Adrenal gland (tissue), 12 donors: ENCODE measurements around the gene STPG1. TPM values are rescaled to one million over a fixed set of nuclear protein-coding genes. Genes with fewer than 3 reads are reported as not detected.

Source experiments
- DNase-seq, 7 donors: peaks; one replicate each; pipeline ENCODE4 v3.0.0-alpha.2; 2019 to 2020
- H3K27ac ChIP-seq, 5 donors: fragments of 200-600 bp; sonication (generic) in 4 of 5; 1 replicate in 3 of 5; 2 replicates in 2 of 5; pipeline versions ENCODE4 v1.5.1 to v1.8.0; 2016 to 2020; ENCODE audit warnings: mild to moderate bottlenecking in 1 of 5
- H3K27me3 ChIP-seq: fragments of 200-600 bp; 2 replicates; pipeline ENCODE4 v1.8.0; 2021
- H3K36me3 ChIP-seq, 2 donors: fragments of 200-600 bp; replicated peaks in 1 of 2; 1 replicate in 1 of 2; 2 replicates in 1 of 2; pipeline versions ENCODE4 v1.5.1 to v1.8.0; 2018 to 2022
- H3K4me1 ChIP-seq, 2 donors: fragments of 200-600 bp; replicated peaks in 1 of 2; 1 replicate in 1 of 2; 2 replicates in 1 of 2; pipeline versions ENCODE4 v1.5.1 to v1.8.0; 2018 to 2021
- H3K4me3 ChIP-seq, 4 donors: fragments of 200-600 bp; sonication (generic) in 3 of 4; one replicate each; pipeline ENCODE4 v1.5.1; 2016 to 2018
- H3K9me3 ChIP-seq, 3 donors: fragments of 200-600 bp; sonication (generic) in 1 of 3; replicated peaks in 1 of 3; 1 replicate in 2 of 3; 2 replicates in 1 of 3; pipeline versions ENCODE4 v1.5.1 to v1.8.0; 2016 to 2021
- CTCF ChIP-seq, 6 experiments: fragments of 450-650 bp in 4 of 6; fragments of 200-600 bp in 2 of 6; sonication (generic) in 1 of 6; IDR thresholded peaks; 1 replicate in 5 of 6; 2 replicates in 1 of 6; pipeline versions ENCODE4 v1.5.1 to v1.8.0; 2016 to 2021; ENCODE audit warnings: antibody characterized with exemption in 6 of 6, mild to moderate bottlenecking in 2 of 6, moderate library complexity in 1 of 6
- POLR2A ChIP-seq, 2 donors: fragments of 450-650 bp; IDR thresholded peaks; one replicate each; pipeline ENCODE4 v1.6.1; 2017; ENCODE audit warnings: antibody characterized with exemption in 2 of 2, mild to moderate bottlenecking in 2 of 2, moderate library complexity in 1 of 2
- WGBS, 4 donors: extraction: QIAGEN DNeasy Blood & Tissue Kit in 2 of 4; methylation state at CpG; one replicate each; pipeline versions ENCODE4 v1.1.5 to v1.1.7; 2013 to 2017; 5-methylcytosine and 5-hydroxymethylcytosine counted together
- intact Hi-C, 2 donors: fragments of 100-400 bp; cut with DNase I; formaldehyde crosslinking; loops; one replicate each; pipeline versions ENCODE4 v1.14.1 to v1.15.0; 2022 to 2023
- polyA plus RNA-seq, 3 donors: library from polyadenylated mRNA; stranded (reverse); fragments of 200-250 nt in 2 of 3; fragments of 350-450 nt in 1 of 3; fragmentation: Illumina TruSeq in 1 of 3; extraction: RNeasy Lipid Tissue Mini Kit (QIAGEN cat#74804) in 1 of 3; gene quantifications; one replicate each; pipeline ENCODE4 v1.2.3, GENCODE V29; 2013 to 2014
- total RNA-seq, 9 donors: library from RNA; depleted of rRNA in 4 of 9; stranded (reverse); fragments of >200 nt in 4 of 9; fragments of 120-200 nt in 1 of 9; fragmentation: NEBNext Ultra II Directional in 1 of 9; extraction: Animal tissue kit (Norgen Biotek cat#: 25700) in 1 of 9; gene quantifications; one replicate each; pipeline versions ENCODE4 v1.1.0 to v1.2.4, GENCODE V29; 2013 to 2023
- donor health status: healthy with polysubstance abuse.
- donor health status: Bipolar disorder and iron deficiency.
- donor health status: DM: yes; HTN: yes; CAD: no.
- donor health status: DM: no; HTN: no; CAD: no.
- donor health status: DM: no; HTN: no; CAD: no.
- donor health status: DM: yes; HTN: yes; CAD: no.

Gene STPG1
- total and polyA plus RNA-seq, 12 donors: 2.1 to 8.9 (median 5.7) TPM

- H3K4me1 ChIP-seq: no peaks in the 10 kb centered on the region
- no peaks in the 10 kb centered on the region for H3K9me3 ChIP-seq
- WGBS, 4 donors: 81 to 91% (median 87%) methylated on average over 7 of the region's 7 CpGs
- H3K4me3 ChIP-seq: no peak overlapping the region
- intact Hi-C loops: no loop called here
- H3K27me3 ChIP-seq: no peaks in the 10 kb centered on the region
- TF ChIP-seq CTCF (IDR thresholded peaks at IDR 0.05): no peak
- TF ChIP-seq POLR2A (IDR thresholded peaks at IDR 0.05): no peak
- DNase-seq: no peak
- H3K27ac ChIP-seq: no peak overlapping the region
- no peaks in the 10 kb centered on the region for H3K36me3 ChIP-seq
Measured at GRCh38 chr1:24425922-24426321, 12.3 kb upstream of the STPG1 start.

- H3K4me3 ChIP-seq: no peak overlapping the region
- no peaks in the 10 kb centered on the region for H3K27me3 ChIP-seq
- no peaks in the 10 kb centered on the region for H3K9me3 ChIP-seq
- no peak overlapping the region for H3K27ac ChIP-seq
- 76 to 80% (median 76%) methylated on average over 3 of the region's 3 CpGs for WGBS, 4 donors
- DNase-seq: no peak
- intact Hi-C loops: no loop called here
- TF ChIP-seq POLR2A (IDR thresholded peaks at IDR 0.05) (no peak), CTCF (IDR thresholded peaks at IDR 0.05) (no peak)
- no peaks in the 10 kb centered on the region for H3K4me1 ChIP-seq
- H3K36me3 ChIP-seq: no peaks in the 10 kb centered on the region
Measured at GRCh38 chr1:24425441-24425840, 11.9 kb upstream of the STPG1 start.

GRCh38 chr1:24424990-24425389, 11.4 kb upstream of the STPG1 start:
- H3K4me1 ChIP-seq: no peaks in the 10 kb centered on the region
- 91 to 94% (median 92%) methylated on average over 3 of the region's 3 CpGs for WGBS, 4 donors
- H3K36me3 ChIP-seq: no peaks in the 10 kb centered on the region
- no peaks in the 10 kb centered on the region for H3K27me3 ChIP-seq
- H3K9me3 ChIP-seq: no peaks in the 10 kb centered on the region
- intact Hi-C loops: no loop called here
- no peak for DNase-seq
- TF ChIP-seq CTCF (IDR thresholded peaks at IDR 0.05) (no peak), POLR2A (IDR thresholded peaks at IDR 0.05) (no peak)
- H3K27ac ChIP-seq: no peak overlapping the region
- no peak overlapping the region for H3K4me3 ChIP-seq

- Histone ChIP-seq H3K27ac (no peak overlapping the region), H3K9me3 (no peaks in the 10 kb centered on the region), H3K36me3 (no peaks in the 10 kb centered on the region), H3K4me1 (no peaks in the 10 kb centered on the region), H3K4me3 (no peak overlapping the region), H3K27me3 (no peaks in the 10 kb centered on the region)
- intact Hi-C loops: no loop called here
- WGBS, 4 donors: 93 to 96% (median 95%) methylated on average over 5 of the region's 5 CpGs
- TF ChIP-seq POLR2A (IDR thresholded peaks at IDR 0.05) (no peak), CTCF (IDR thresholded peaks at IDR 0.05) (no peak)
- DNase-seq: no peak
Measured at GRCh38 chr1:24424207-24424606, 10.6 kb upstream of the STPG1 start.
